Right lobe of liver (tissue), 4 donors: ENCODE results near the gene FTO.

ENCODE experiments used
- CTCF ChIP-seq, 4 donors: fragments of 200-600 bp in 3 of 4; fragments of 450-650 bp in 1 of 4; IDR thresholded peaks; one replicate each; pipeline versions ENCODE4 v1.5.1 to v1.8.0; 2016 to 2022; ENCODE audit warnings: antibody characterized with exemption in 4 of 4, mild to moderate bottlenecking in 2 of 4
- POLR2A ChIP-seq: fragments of 450-650 bp; IDR thresholded peaks from one replicate; pipeline ENCODE4 v1.6.1; 2017; ENCODE audit warnings: antibody characterized with exemption, mild to moderate bottlenecking
- donor health status: DM: no; HTN: no; CAD: no.
- donor health status: DM: no; HTN: no; CAD: no.
- donor health status: DM: no; HTN: yes; CAD: no.

GRCh38 chr16:53803451-53803850 lies 99.5 kb downstream of the FTO start:
- TF ChIP-seq CTCF (IDR thresholded peaks at IDR 0.05) = no peak
- TF ChIP-seq POLR2A = no peak
